ENCODE measurements around the gene GSTM3. TPM values are rescaled to one million over a fixed set of nuclear protein-coding genes. Genes with fewer than 3 reads are reported as not detected.

The GSTM3 gene
- total RNA-seq, 4 donors from 2014 or later = 8.2 to 34.1 (median 24.3) TPM

GRCh38 chr1:109724933-109725332, 15.9 kb downstream of the GSTM3 start:
- TF ChIP-seq EP300 (IDR thresholded peaks at IDR 0.05; ENCODE audit: low read depth) (no peak), POLR2A (IDR thresholded peaks at IDR 0.05) (no peak), CTCF (IDR thresholded peaks at IDR 0.05) (no peak), POLR2AphosphoS5 (IDR thresholded peaks at IDR 0.05) (no peak)
- Histone ChIP-seq H3K36me3 (no peaks in the 10 kb centered on the region), H3K4me3 (no peak overlapping the region), H3K27me3 (no peaks in the 10 kb centered on the region), H3K4me1 (peaks cover 0 to 4% (median under 1%) of the 10 kb centered on the region in 4 donors), H3K9me3 (no peaks in the 10 kb centered on the region), H3K27ac (no peak overlapping the region)
- in situ Hi-C loops (cut with MboI; ENCODE audit: low pct_ligation_motif_present in 1 of 4, low pct_unique_long_range_greater_than_20kb in 1 of 4, low sequenced_read_pairs in 3 of 4) = loop anchor here in 1 of 4 donors (5.0 kb wide), 1 partner anchor 53 kb away; no protein-coding TSS in a partner anchor
- WGBS, 2 donors (ENCODE audit: low coverage in 1 of 2) = 90% methylated on average over 5 of the region's 5 CpGs; no CpG with 5 or more reads in 1 of the 2 donors
- no peak for DNase-seq
- intact Hi-C loops (cut with DNase I; ENCODE audit: low total_unique reads) = no loop called here

GRCh38 chr1:109722908-109723691, 17.7 kb downstream of the GSTM3 start:
- Histone ChIP-seq H3K36me3 (no peaks in the 10 kb centered on the region), H3K27ac (no peak overlapping the region), H3K4me1 (peaks cover 0 to 4% (median under 1%) of the 10 kb centered on the region in 4 donors), H3K9me3 (no peaks in the 10 kb centered on the region), H3K4me3 (no peak overlapping the region), H3K27me3 (no peaks in the 10 kb centered on the region)
- DNase-seq = no peak
- TF ChIP-seq CTCF (IDR thresholded peaks at IDR 0.05) (no peak), POLR2AphosphoS5 (IDR thresholded peaks at IDR 0.05) (no peak), EP300 (IDR thresholded peaks at IDR 0.05; ENCODE audit: low read depth) (no peak), POLR2A (IDR thresholded peaks at IDR 0.05) (no peak)
- in situ Hi-C loops (cut with MboI; ENCODE audit: low pct_ligation_motif_present in 1 of 4, low pct_unique_long_range_greater_than_20kb in 1 of 4, low sequenced_read_pairs in 3 of 4) (loop anchor here in 1 of 4 donors (5.0 kb wide), 1 partner anchor 51 kb away; no protein-coding TSS in a partner anchor), intact Hi-C loops (cut with DNase I; ENCODE audit: low total_unique reads) (no loop called here)
- WGBS, 2 donors (ENCODE audit: low coverage in 1 of 2) = 44 to 77% methylated on average over 4 to 7 of the region's 7 CpGs

GRCh38 chr1:109721971-109722370, 18.9 kb downstream of the GSTM3 start:
- Histone ChIP-seq H3K27me3 (no peaks in the 10 kb centered on the region), H3K4me1 (peaks cover 0 to 4% (median under 1%) of the 10 kb centered on the region in 4 donors), H3K36me3 (no peaks in the 10 kb centered on the region), H3K4me3 (no peak overlapping the region), H3K27ac (no peak overlapping the region), H3K9me3 (no peaks in the 10 kb centered on the region)
- TF ChIP-seq EP300 (IDR thresholded peaks at IDR 0.05; ENCODE audit: low read depth) (no peak), CTCF (IDR thresholded peaks at IDR 0.05) (no peak), POLR2AphosphoS5 (IDR thresholded peaks at IDR 0.05) (no peak), POLR2A (IDR thresholded peaks at IDR 0.05) (no peak)
- 87% methylated on average over 1 of the region's 1 CpG; no CpG with 5 or more reads in 1 of the 2 donors for WGBS, 2 donors (ENCODE audit: low coverage in 1 of 2)
- DNase-seq = no peak
- in situ Hi-C loops (cut with MboI; ENCODE audit: low pct_ligation_motif_present in 1 of 4, low pct_unique_long_range_greater_than_20kb in 1 of 4, low sequenced_read_pairs in 3 of 4) (loop anchor here in 1 of 4 donors (5.0 kb wide), 1 partner anchor 50 kb away; no protein-coding TSS in a partner anchor), intact Hi-C loops (cut with DNase I; ENCODE audit: low total_unique reads) (no loop called here)

- H3K4me3 ChIP-seq = no peak overlapping the region
- TF ChIP-seq CTCF (IDR thresholded peaks at IDR 0.05) (no peak), POLR2AphosphoS5 (IDR thresholded peaks at IDR 0.05) (no peak), POLR2A (IDR thresholded peaks at IDR 0.05) (no peak), EP300 (IDR thresholded peaks at IDR 0.05; ENCODE audit: low read depth) (no peak)
- WGBS, 2 donors (ENCODE audit: low coverage in 1 of 2) = 90% methylated on average over 5 of the region's 5 CpGs; no CpG with 5 or more reads in 1 of the 2 donors
- H3K9me3 ChIP-seq = no peaks in the 10 kb centered on the region
- no peaks in the 10 kb centered on the region for H3K36me3 ChIP-seq
- H3K27ac ChIP-seq = no peak overlapping the region
- intact Hi-C loops (cut with DNase I; ENCODE audit: low total_unique reads) (no loop called here), in situ Hi-C loops (cut with MboI; ENCODE audit: low pct_ligation_motif_present in 1 of 4, low pct_unique_long_range_greater_than_20kb in 1 of 4, low sequenced_read_pairs in 3 of 4) (loop anchor here in 1 of 4 donors (5.0 kb wide), 1 partner anchor 49 kb away; no protein-coding TSS in a partner anchor)
- peaks cover 0 to 4% (median under 1%) of the 10 kb centered on the region in 4 donors for H3K4me1 ChIP-seq
- DNase-seq = no peak
- H3K27me3 ChIP-seq = no peaks in the 10 kb centered on the region
Measured at GRCh38 chr1:109721042-109721441, 19.8 kb downstream of the GSTM3 start.
